Astrocyte (in vitro differentiated cells and primary cell): ENCODE results near the gene SLC44A3. TPM values are rescaled to one million over a fixed set of nuclear protein-coding genes. Genes with fewer than 3 reads are reported as not detected.
A peak's percentile ranks its signal among the peaks of the same experiment; 100 is the strongest.

ENCODE experiments used
- DNase-seq: peaks from one replicate; pipeline ENCODE4 v3.0.0-alpha.2; 2010; ENCODE audit warnings: low read depth
- FAIRE-seq: peaks from 2 replicates; lab custom pipeline; 2011; peaks lifted over from hg19 to GRCh38; lab: Jason Lieb, UNC
- H2AFZ ChIP-seq: 2 replicates; pipeline ENCODE4 v1.6.0; 2012; ENCODE audit warnings: low read depth, low read length, inconsistent platforms
- H3K27ac ChIP-seq: 2 replicates; pipeline ENCODE4 v1.5.1; 2011; ENCODE audit warnings: low read depth, low read length, inconsistent platforms
- H3K27me3 ChIP-seq: 2 replicates; pipeline ENCODE4 v1.6.0; 2011; ENCODE audit warnings: low read length, inconsistent platforms; ENCODE audit not compliant: insufficient read depth
- H3K36me3 ChIP-seq: 2 replicates; pipeline ENCODE4 v1.5.1; 2011; ENCODE audit warnings: low read length, inconsistent platforms; ENCODE audit not compliant: insufficient read depth
- H3K4me1 ChIP-seq: 2 replicates; pipeline ENCODE4 v1.5.1; 2011; ENCODE audit warnings: low read length, inconsistent platforms; ENCODE audit not compliant: insufficient read depth
- H3K4me2 ChIP-seq: 2 replicates; pipeline ENCODE4 v1.6.0; 2012; ENCODE audit warnings: low read length, inconsistent platforms
- H3K4me3 ChIP-seq: 2 replicates; pipeline ENCODE4 v1.5.1; 2011; ENCODE audit warnings: low read depth, mild to moderate bottlenecking, low read length, inconsistent platforms; ENCODE audit not compliant: insufficient read depth
- H3K79me2 ChIP-seq: 2 replicates; pipeline ENCODE4 v1.6.0; 2012; ENCODE audit warnings: mild to moderate bottlenecking, low read length, inconsistent platforms; ENCODE audit not compliant: insufficient read depth
- H3K9ac ChIP-seq: 2 replicates; pipeline ENCODE4 v1.6.0; 2012; ENCODE audit warnings: mild to moderate bottlenecking, low read length, inconsistent platforms
- H3K9me3 ChIP-seq: 2 replicates; pipeline ENCODE4 v1.5.1; 2012; ENCODE audit warnings: low read depth, mild to moderate bottlenecking, low read length, inconsistent platforms; ENCODE audit not compliant: insufficient read depth
- H4K20me1 ChIP-seq: 2 replicates; pipeline ENCODE4 v1.6.0; 2012; ENCODE audit warnings: low read length, inconsistent platforms; ENCODE audit not compliant: insufficient read depth
- H3K27ac Mint-ChIP-seq: one replicate; pipeline ENCODE4 v1.8.0; 2021; ENCODE audit warnings: mild to moderate bottlenecking, mixed read lengths; ENCODE audit not compliant: unreplicated experiment
- H3K27me3 Mint-ChIP-seq: one replicate; pipeline ENCODE4 v1.8.0; 2021; ENCODE audit warnings: low read depth, mixed read lengths; ENCODE audit not compliant: unreplicated experiment
- H3K36me3 Mint-ChIP-seq: one replicate; pipeline ENCODE4 v1.8.0; 2021; ENCODE audit warnings: low read depth, mixed read lengths; ENCODE audit not compliant: unreplicated experiment
- H3K4me1 Mint-ChIP-seq: one replicate; pipeline ENCODE4 v1.8.0; 2021; ENCODE audit warnings: low read depth, mixed read lengths; ENCODE audit not compliant: unreplicated experiment
- H3K4me3 Mint-ChIP-seq: one replicate; pipeline ENCODE4 v1.8.0; 2021; ENCODE audit warnings: mild to moderate bottlenecking, moderate library complexity, mixed read lengths; ENCODE audit not compliant: unreplicated experiment
- H3K9me3 Mint-ChIP-seq: one replicate; pipeline ENCODE4 v1.8.0; 2021; ENCODE audit warnings: mild to moderate bottlenecking, mixed read lengths; ENCODE audit not compliant: unreplicated experiment
- CTCF ChIP-seq: IDR thresholded peaks from 2 replicates; pipeline ENCODE4 v1.5.1; 2011; ENCODE audit warnings: low read depth, mild to moderate bottlenecking, inconsistent platforms, low read length, moderate library complexity; ENCODE audit not compliant: insufficient read depth
- EZH2 ChIP-seq: IDR thresholded peaks from 2 replicates; pipeline ENCODE4 v1.6.1; 2012; ENCODE audit warnings: mild to moderate bottlenecking, low read length, inconsistent platforms; ENCODE audit not compliant: insufficient read depth
- total RNA-seq: library from RNA; stranded (reverse); gene quantifications from 2 replicates; pipeline ENCODE4 v1.2.1, GENCODE V29; 2021

The SLC44A3 gene
- total RNA-seq, 1 donor from 2014 or later: 3.7 TPM

GRCh38 chr1:94925561-94926125 lies 105.5 kb downstream of the SLC44A3 start:
- Histone ChIP-seq H3K4me3 (peak overlapping the region; percentile 100), H3K4me1 (peaks cover 48% of the 10 kb centered on the region), H2AFZ (no peak overlapping the region), H4K20me1 (peaks cover 55% of the 10 kb centered on the region), H3K36me3 (peaks cover 3% of the 10 kb centered on the region), H3K9ac (peak overlapping the region; percentile 100), H3K27me3 (no peaks in the 10 kb centered on the region), H3K4me2 (peak overlapping the region; percentile 84), H3K27ac (peak overlapping the region; percentile 100), H3K79me2 (peaks cover 94% of the 10 kb centered on the region), H3K9me3 (no peaks in the 10 kb centered on the region)
- peak; percentile 13 for FAIRE-seq
- peak overlapping the region; percentile 95 for H3K4me3 Mint-ChIP-seq
- peak overlapping the region; percentile 96 for H3K27ac Mint-ChIP-seq
- H3K9me3 Mint-ChIP-seq: no peaks in the 10 kb centered on the region
- H3K4me1 Mint-ChIP-seq: peaks cover 41% of the 10 kb centered on the region
- peaks cover 15% of the 10 kb centered on the region for H3K36me3 Mint-ChIP-seq
- TF ChIP-seq CTCF (peak; percentile 7), EZH2 (no peak)
- H3K27me3 Mint-ChIP-seq: no peaks in the 10 kb centered on the region
- DNase-seq: peak; percentile 94

- Mint-ChIP-seq H3K4me1 (peaks cover 40% of the 10 kb centered on the region), H3K36me3 (peaks cover 15% of the 10 kb centered on the region), H3K4me3 (peak overlapping the region; percentile 95), H3K9me3 (no peaks in the 10 kb centered on the region), H3K27me3 (no peaks in the 10 kb centered on the region), H3K27ac (peak overlapping the region; percentile 96)
- Histone ChIP-seq H3K36me3 (peaks cover 3% of the 10 kb centered on the region), H3K4me3 (peak overlapping the region; percentile 100), H2AFZ (peak overlapping the region; percentile 3), H3K4me1 (peaks cover 45% of the 10 kb centered on the region), H3K9ac (peak overlapping the region; percentile 100), H3K4me2 (peak overlapping the region; percentile 84), H3K27ac (peak overlapping the region; percentile 100), H4K20me1 (peaks cover 49% of the 10 kb centered on the region), H3K79me2 (peaks cover 87% of the 10 kb centered on the region), H3K27me3 (no peaks in the 10 kb centered on the region), H3K9me3 (no peaks in the 10 kb centered on the region)
- FAIRE-seq (no peak), DNase-seq (no peak)
- no peak for TF ChIP-seq CTCF
- no peak for TF ChIP-seq EZH2
Measured at GRCh38 chr1:94926126-94926914, 106.2 kb downstream of the SLC44A3 start.
